ENCODE data around the gene BCAT1.

- TF ChIP-seq HDAC1 (IDR thresholded peaks at IDR 0.05) (no peak), POLR2A (conservative IDR thresholded peaks at IDR 0.05) (no peak), FOS (IDR thresholded peaks at IDR 0.05; ENCODE audit: extremely low read depth, insufficient read length) (no peak), POLR2AphosphoS5 (IDR thresholded peaks at IDR 0.05; ENCODE audit: control insufficient read depth, insufficient read depth, low read depth, low read length) (no peak), PRPF4 (IDR thresholded peaks at IDR 0.05; ENCODE audit: insufficient read depth, low read depth, low read length, poor library complexity, severe bottlenecking) (no peak), ZC3H4 (CRISPR knock-in tag; IDR thresholded peaks at IDR 0.05; ENCODE audit: borderline replicate concordance) (no peak), RREB1 (CRISPR knock-in tag; IDR thresholded peaks at IDR 0.05) (no peak), BHLHE40 (IDR thresholded peaks at IDR 0.05; ENCODE audit: low read length) (no peak), BRF1 (IDR thresholded peaks at IDR 0.05; ENCODE audit: borderline replicate concordance, extremely low read depth, insufficient read length) (no peak), FOXA1 (IDR thresholded peaks at IDR 0.05; ENCODE audit: borderline replicate concordance) (no peak), THRAP3 (IDR thresholded peaks at IDR 0.05; ENCODE audit: borderline replicate concordance) (no peak), NRF1 (conservative IDR thresholded peaks at IDR 0.05 in 1 of 2, IDR thresholded peaks at IDR 0.05 in 1 of 2) (no peak)
Measured at GRCh38 chr12:24997970-24998582, 49.2 kb upstream of the BCAT1 start.
